Measurements from ENCODE around the gene SPINK4. TPM values are rescaled to one million over a fixed set of nuclear protein-coding genes. Genes with fewer than 3 reads are reported as not detected.

The SPINK4 gene
- total and polyA plus RNA-seq, 7 donors = 0.34 TPM; not detected in 6

- Histone ChIP-seq H3K36me3 (ENCODE audit: insufficient read depth in 1 of 2, low read depth in 1 of 2) (no peaks in the 10 kb centered on the region), H3K27ac (no peak overlapping the region), H3K4me3 (no peak overlapping the region), H3K9me3 (no peaks in the 10 kb centered on the region), H3K4me1 (peaks cover 10% of the 10 kb centered on the region), H3K27me3 (ENCODE audit: insufficient read depth in 3 of 3, low read length in 2 of 3) (no peaks in the 10 kb centered on the region)
- TF ChIP-seq CTCF (IDR thresholded peaks at IDR 0.05) = no peak
- DNase-seq = no peak
- intact Hi-C loops (cut with DNase I) = no loop called here
- 72 to 87% (median 77%) methylated on average over 9 of the region's 9 CpGs for WGBS, 3 donors
- no peak for ATAC-seq
Observed at GRCh38 chr9:33234511-33235467, 5.2 kb upstream of the SPINK4 start.

- intact Hi-C loops (cut with DNase I) = no loop called here
- no peaks in the 10 kb centered on the region for H3K27me3 ChIP-seq (ENCODE audit: insufficient read depth in 3 of 3, low read length in 2 of 3)
- DNase-seq (no peak), ATAC-seq (no peak)
- peaks cover 15% of the 10 kb centered on the region for H3K4me1 ChIP-seq
- H3K9me3 ChIP-seq = no peaks in the 10 kb centered on the region
- H3K27ac ChIP-seq = no peak overlapping the region
- H3K4me3 ChIP-seq = no peak overlapping the region
- no peaks in the 10 kb centered on the region for H3K36me3 ChIP-seq (ENCODE audit: insufficient read depth in 1 of 2, low read depth in 1 of 2)
- no peak for TF ChIP-seq CTCF (IDR thresholded peaks at IDR 0.05)
- WGBS, 3 donors = 74 to 78% (median 78%) methylated on average over 3 of the region's 3 CpGs
Observed at GRCh38 chr9:33236571-33236970, 3.4 kb upstream of the SPINK4 start.

- 72 to 88% (median 80%) methylated on average over 5 of the region's 5 CpGs for WGBS, 3 donors
- ATAC-seq = no peak
Observed at GRCh38 chr9:33241298-33241697, 1.3 kb downstream of the SPINK4 start.

GRCh38 chr9:33242609-33243134 lies 2.7 kb downstream of the SPINK4 start:
- Histone ChIP-seq H3K4me3 (no peak overlapping the region), H3K4me1 (peaks cover 15% of the 10 kb centered on the region), H3K27ac (no peak overlapping the region), H3K27me3 (ENCODE audit: insufficient read depth in 3 of 3, low read length in 2 of 3) (no peaks in the 10 kb centered on the region), H3K36me3 (ENCODE audit: insufficient read depth in 1 of 2, low read depth in 1 of 2) (no peaks in the 10 kb centered on the region), H3K9me3 (no peaks in the 10 kb centered on the region)
- intact Hi-C loops (cut with DNase I) = no loop called here
- whole genome bisulfite sequencing, 3 donors = 84 to 87% (median 84%) methylated on average over 6 of the region's 6 CpGs
- ATAC-seq (no peak), DNase-seq (no peak)
- no peak for TF ChIP-seq CTCF (IDR thresholded peaks at IDR 0.05)

More at GRCh38 chr9:33241298-33241697, 1.3 kb downstream of the SPINK4 start:
- H3K27ac ChIP-seq = no peak overlapping the region
- H3K9me3 ChIP-seq = no peaks in the 10 kb centered on the region
- intact Hi-C loops (cut with DNase I) = no loop called here
- DNase-seq = no peak
- H3K36me3 ChIP-seq (ENCODE audit: insufficient read depth in 1 of 2, low read depth in 1 of 2) = no peaks in the 10 kb centered on the region
- H3K4me1 ChIP-seq = peaks cover 15% of the 10 kb centered on the region
- H3K27me3 ChIP-seq (ENCODE audit: insufficient read depth in 3 of 3, low read length in 2 of 3) = no peaks in the 10 kb centered on the region
- TF ChIP-seq CTCF (IDR thresholded peaks at IDR 0.05) = no peak
- H3K4me3 ChIP-seq = no peak overlapping the region
